Measurements from ENCODE around the gene SRRM2.

GRCh38 chr16:2713523-2713922, 38.9 kb upstream of the SRRM2 start:
- TF ChIP-seq CTCF (IDR thresholded peaks at IDR 0.05) (no peak), ZFX (IDR thresholded peaks at IDR 0.05; ENCODE audit: borderline replicate concordance) (no peak)
